K562 (cell line): Measurements from ENCODE around the gene RRP9. TPM values are rescaled to one million over a fixed set of nuclear protein-coding genes. Genes with fewer than 3 reads are reported as not detected.
A peak's percentile ranks its signal among the peaks of the same experiment; 100 is the strongest.

Experiments
- ATAC-seq: fragments of 200-7000 bp; cut with Tn5 transposase; 3 replicates; pipeline ENCODE4 v1.9.1; 2020; ENCODE audit warnings: moderate library complexity
- BruUV-seq: library from RNA; stranded (reverse); fragments of 400-500 nt; replicated peaks from 2 replicates; lab custom pipeline; 2021; lab: Mats Ljungman, UMichigan
- CTCF ChIA-PET: fragments of 300-600 bp; formaldehyde crosslinking; extraction: SDS; loops from one replicate; lab custom pipeline; 2021; ENCODE audit warnings: low intra/inter-chr PET ratio; lab: Yijun Ruan, JAX
- POLR2A ChIA-PET: fragments of 300-600, 350-650 bp; sonication (Branson Sonifier 250); formaldehyde crosslinking; extraction: SDS; loops from one replicate; lab custom pipeline; 2021; ENCODE audit warnings: antibody characterized with exemption, inconsistent platforms; lab: Yijun Ruan, JAX
- DNase-seq, 4 experiments: peaks; one replicate each; pipeline versions ENCODE4 v3.0.0 to v3.0.0-alpha.2; 2011 to 2018; ENCODE audit warnings: low spot score in 3 of 4, mixed read lengths in 3 of 4; ENCODE audit errors: extremely low read depth in 1 of 4
- FAIRE-seq: peaks from 2 replicates; lab custom pipeline; 2011; peaks lifted over from hg19 to GRCh38; lab: Jason Lieb, UNC
- H2AFZ ChIP-seq: 2 replicates; pipeline ENCODE4 v1.6.0; 2011; ENCODE audit warnings: low read depth, low read length, control low read depth, inconsistent platforms
- H3K27ac ChIP-seq: fragments of 200-600 bp; 3 replicates; pipeline ENCODE4 v1.8.0; 2011; ENCODE audit warnings: low read depth, mild to moderate bottlenecking, control low read depth, inconsistent platforms, low read length, moderate library complexity, mixed read lengths; ENCODE audit errors: extremely low read depth
- H3K27me3 ChIP-seq, 2 experiments: fragments of 300-600 bp in 1 of 2; 2 replicates in 1 of 2; 3 replicates in 1 of 2; pipeline versions ENCODE4 v1.6.0 to v1.8.0; 2011; ENCODE audit warnings: inconsistent platforms in 2 of 2, low read length in 2 of 2, mild to moderate bottlenecking in 1 of 2, mixed read lengths in 1 of 2, moderate library complexity in 1 of 2; ENCODE audit not compliant: control insufficient read depth in 2 of 2, insufficient read depth in 2 of 2
- H3K36me3 ChIP-seq: fragments of 300-600 bp; 3 replicates; pipeline ENCODE4 v1.8.0; 2011; ENCODE audit warnings: mild to moderate bottlenecking, low read length, inconsistent platforms; ENCODE audit not compliant: control insufficient read depth, insufficient read depth
- H3K4me1 ChIP-seq, 2 experiments: fragments of 200-600 bp in 1 of 2; replicated peaks in 1 of 2; 2 replicates in 1 of 2; 3 replicates in 1 of 2; pipeline versions ENCODE4 v1.5.1 to v1.8.0; 2011; ENCODE audit warnings: inconsistent platforms in 2 of 2, low read length in 2 of 2, mild to moderate bottlenecking in 1 of 2, mixed read lengths in 1 of 2, moderate library complexity in 1 of 2; ENCODE audit not compliant: control insufficient read depth in 2 of 2, insufficient read depth in 2 of 2
- H3K4me2 ChIP-seq: 2 replicates; pipeline ENCODE4 v1.6.1; 2011; ENCODE audit warnings: low read length, control low read depth, inconsistent platforms, mixed read lengths; ENCODE audit not compliant: insufficient read depth
- H3K4me3 ChIP-seq: fragments of 200-600 bp; sonication (generic), shearing (Covaris generic); 2 replicates; pipeline ENCODE4 v1.5.1; 2016; ENCODE audit warnings: control low read depth, inconsistent platforms
- H3K79me2 ChIP-seq: fragments of 200-600 bp; 3 replicates; pipeline ENCODE4 v1.8.0; 2011; ENCODE audit warnings: low read length, inconsistent platforms; ENCODE audit not compliant: control insufficient read depth, insufficient read depth
- H3K9ac ChIP-seq, 2 experiments: 2 replicates each; pipeline versions ENCODE4 v1.6.0 to v1.6.1; 2011; ENCODE audit warnings: low read depth in 2 of 2, low read length in 2 of 2, control low read depth in 1 of 2, inconsistent platforms in 1 of 2, mild to moderate bottlenecking in 1 of 2, mixed read lengths in 1 of 2; ENCODE audit not compliant: insufficient read depth in 1 of 2
- H3K9me1 ChIP-seq: one replicate; pipeline ENCODE4 v1.6.0; 2011; ENCODE audit warnings: inconsistent platforms, mild to moderate bottlenecking, low read length, moderate library complexity; ENCODE audit not compliant: control insufficient read depth, insufficient read depth
- H3K9me3 ChIP-seq: replicated peaks from 2 replicates; pipeline ENCODE4 v1.5.1; 2011; ENCODE audit warnings: low read depth, low read length, inconsistent platforms; ENCODE audit not compliant: control insufficient read depth, insufficient read depth
- H4K20me1 ChIP-seq: replicated peaks from 2 replicates; pipeline ENCODE4 v1.6.1; 2011; ENCODE audit warnings: low read length, inconsistent platforms, mixed read lengths; ENCODE audit not compliant: control insufficient read depth, insufficient read depth
- RBFOX2 ChIP-seq: fragments of 200-400 bp; formaldehyde crosslinking; IDR thresholded peaks from 2 replicates; pipeline ENCODE4 v1.6.1; 2017; ENCODE audit warnings: low read depth, mild to moderate bottlenecking, low read length, moderate library complexity
- REST ChIP-seq, 2 experiments: fragments of 450-650 bp; formaldehyde crosslinking in 1 of 2; IDR thresholded peaks; 2 replicates each; pipeline versions ENCODE4 v1.4.0 to v1.6.1; 2014 to 2020; ENCODE audit warnings: mild to moderate bottlenecking in 2 of 2, borderline replicate concordance in 1 of 2, low read depth in 1 of 2
- SMARCA4 ChIP-seq: fragments of 450-650 bp; IDR thresholded peaks from 2 replicates; pipeline ENCODE4 v1.6.1; 2016
- WGBS: fragments of 100-300 bp; shearing (Covaris generic); methylation state at CpG from one replicate; pipeline ENCODE4 v1.1.6; 2016; ENCODE audit warnings: low coverage, mixed read lengths; ENCODE audit not compliant: insufficient coverage; ENCODE audit errors: missing lambda C conversion rate; 5-methylcytosine and 5-hydroxymethylcytosine counted together
- in situ Hi-C: fragments of 300-500 bp; cut with MboI; formaldehyde crosslinking; loops from 4 replicates; pipeline ENCODE4 v1.15.0; 2018; ENCODE audit warnings: inconsistent platforms, mixed read lengths
- intact Hi-C: fragments of 100-400 bp; cut with micrococcal nuclease; formaldehyde crosslinking; loops from 2 replicates; pipeline ENCODE4 v1.14.2; 2022
- polyA plus RNA-seq, 8 experiments: library from polyadenylated mRNA; depleted of rRNA in 4 of 8; stranded (reverse) in 5 of 8; unstranded in 3 of 8; fragments of >200 nt; fragmentation: Nextera tagmentation in 2 of 8; fragmentation: Illumina TruSeq in 1 of 8; extraction: Ambion mirVana in 2 of 8; extraction: Trizol in 1 of 8; gene quantifications; 2 replicates each; pipeline versions ENCODE4 v1.2.1 to v1.2.3, GENCODE V29; 2011 to 2014; ENCODE audit warnings: inconsistent platforms in 1 of 8, missing spikeins in 1 of 8
- total RNA-seq, 7 experiments: library from RNA; depleted of rRNA in 6 of 7; stranded (reverse); fragments of >200 nt in 6 of 7; fragmentation: Illumina TruSeq in 2 of 7; extraction: Trizol in 2 of 7; gene quantifications; 2 replicates each; pipeline versions ENCODE4 v1.2.1 to v1.2.3, GENCODE V29; 2011 to 2021; ENCODE audit warnings: low replicate concordance in 1 of 7

Gene RRP9
- total and polyA plus RNA-seq, 9 of the 15 experiments (the other 6 are each of a cell fraction or from before 2014, with no cell fraction given) = 5.2 to 67.0 (median 45.9) TPM

- H3K36me3 ChIP-seq = peaks cover 72% of the 10 kb centered on the region; the same call in 2 of the 3 replicates
- ChIA-PET CTCF (no interaction called here), POLR2A (interaction anchor here (0.6 kb wide), 1 partner anchor 306 kb away, joined by 3 read pairs; no protein-coding TSS in a partner anchor)
- no peaks in the 10 kb centered on the region for H3K9me3 ChIP-seq
- no peak overlapping the region for H2AFZ ChIP-seq
- H3K4me1 ChIP-seq = peaks cover 5 to 6% of the 10 kb centered on the region in 2 experiments; a peak in 4 of 5 replicates
- peaks cover 5% of the 10 kb centered on the region for H3K9me1 ChIP-seq
- no peak overlapping the region for H3K4me2 ChIP-seq
- DNase-seq = no peak
- H3K79me2 ChIP-seq = peaks cover 20% of the 10 kb centered on the region
- WGBS = 95% methylated on average over 19 of the region's 28 CpGs
- intact Hi-C loops (no loop called here), in situ Hi-C loops (no loop called here)
- FAIRE-seq = no peak
- no peaks in the 10 kb centered on the region for H4K20me1 ChIP-seq
- no peak for ATAC-seq
- no peaks in the 10 kb centered on the region for H3K27me3 ChIP-seq
- no TSS peak for BruUV-seq
- no peak overlapping the region for H3K9ac ChIP-seq
- no peak overlapping the region for H3K27ac ChIP-seq
- no peak overlapping the region for H3K4me3 ChIP-seq
- TF ChIP-seq RBFOX2 (peak; percentile 29; the same call in 1 of the 2 replicates), SMARCA4 (no peak)
Measured at GRCh38 chr3:51934991-51935885, 6.5 kb downstream of the RRP9 start.

GRCh38 chr3:51934139-51934850 is 7.4 kb downstream of the RRP9 start:
- ChIA-PET CTCF (no interaction called here), POLR2A (interaction anchor here (0.6 kb wide), 1 partner anchor 305 kb away, joined by 3 read pairs; no protein-coding TSS in a partner anchor)
- DNase-seq (no peak), FAIRE-seq (no peak), ATAC-seq (no peak)
- no TSS peak for BruUV-seq
- Histone ChIP-seq H3K79me2 (peaks cover 10% of the 10 kb centered on the region), H3K27me3 (no peaks in the 10 kb centered on the region), H4K20me1 (no peaks in the 10 kb centered on the region), H2AFZ (no peak overlapping the region), H3K27ac (no peak overlapping the region), H3K4me2 (no peak overlapping the region), H3K9ac (no peak overlapping the region), H3K9me1 (peaks cover 5% of the 10 kb centered on the region), H3K9me3 (no peaks in the 10 kb centered on the region), H3K36me3 (peaks cover 63% of the 10 kb centered on the region; the same call in 2 of the 3 replicates), H3K4me3 (no peak overlapping the region), H3K4me1 (peaks cover 2 to 5% of the 10 kb centered on the region in 2 experiments; a peak in 3 of 5 replicates)
- intact Hi-C loops = no loop called here
- in situ Hi-C loops = no loop called here
- 91% methylated on average over 7 of the region's 11 CpGs for WGBS
- TF ChIP-seq RBFOX2 = 0 out of 2 replicates have a peak, but pooled peaks have one; percentile 17
- peak; percentile 56; the same call in 1 of the 2 replicates for TF ChIP-seq REST (IDR thresholded peaks at IDR 0.05; ENCODE audit: borderline replicate concordance)
- no peak for TF ChIP-seq REST (CRISPR knock-in tag; IDR thresholded peaks at IDR 0.05; ENCODE audit: low read depth)
